Raji (cell line): ENCODE measurements around the gene HACD1.

ENCODE experiments used
- POLR2A ChIP-seq: IDR thresholded peaks from 2 replicates; pipeline ENCODE4 v1.6.1; 2011; ENCODE audit warnings: low read depth, low read length, control low read depth; ENCODE audit not compliant: insufficient read depth

The HACD1 gene

GRCh38 chr10:17607603-17608332, 9.4 kb downstream of the HACD1 start:
- no peak for TF ChIP-seq POLR2A

- TF ChIP-seq POLR2A = no peak
These were observed 10.1 kb downstream of the HACD1 start for GRCh38 chr10:17607060-17607459.

DNA sequence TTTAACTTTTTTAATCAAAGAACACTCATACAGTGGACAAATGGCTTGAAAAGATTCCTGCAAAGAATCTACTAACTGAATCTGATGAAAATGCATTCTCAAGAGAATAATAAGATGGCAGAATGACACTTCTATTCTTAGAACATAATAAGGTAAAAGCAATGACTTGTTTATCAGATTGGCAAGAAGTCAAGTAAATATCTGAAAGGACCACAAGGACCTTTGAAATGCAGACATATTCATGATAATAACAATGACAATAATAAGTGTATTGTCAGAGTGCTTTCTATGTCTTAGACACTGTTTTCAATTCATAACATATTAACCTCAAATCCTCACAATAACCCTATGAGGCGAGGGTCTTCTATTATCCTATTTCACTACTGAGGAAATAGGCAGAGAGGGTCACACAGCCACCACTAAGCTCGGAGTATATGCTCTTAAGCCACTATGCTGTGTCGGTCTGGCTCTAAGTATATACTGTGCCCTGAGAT, 10.6 kb downstream of the HACD1 start:
- TF ChIP-seq POLR2A = no peak

DNA sequence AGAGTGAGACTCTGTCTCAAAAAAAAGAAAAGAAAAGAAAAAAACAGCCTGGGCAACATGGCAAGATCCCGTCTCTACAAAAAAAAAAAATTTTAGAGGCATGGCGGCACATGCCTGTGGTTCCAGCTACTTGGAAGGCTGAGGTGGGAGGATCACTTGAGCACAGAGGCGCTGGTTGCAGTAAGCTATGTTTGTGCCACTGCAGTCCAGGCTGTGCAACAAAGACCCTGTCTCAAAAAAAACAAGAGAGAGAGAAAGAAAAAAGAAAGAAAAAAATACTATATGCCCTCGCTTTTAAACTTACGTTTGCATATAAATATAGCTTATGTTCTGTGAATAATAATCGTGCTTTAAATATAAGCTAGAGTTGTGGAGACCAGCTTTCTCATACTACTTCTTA, 11.2 kb downstream of the HACD1 start:
- no peak for TF ChIP-seq POLR2A

DNA sequence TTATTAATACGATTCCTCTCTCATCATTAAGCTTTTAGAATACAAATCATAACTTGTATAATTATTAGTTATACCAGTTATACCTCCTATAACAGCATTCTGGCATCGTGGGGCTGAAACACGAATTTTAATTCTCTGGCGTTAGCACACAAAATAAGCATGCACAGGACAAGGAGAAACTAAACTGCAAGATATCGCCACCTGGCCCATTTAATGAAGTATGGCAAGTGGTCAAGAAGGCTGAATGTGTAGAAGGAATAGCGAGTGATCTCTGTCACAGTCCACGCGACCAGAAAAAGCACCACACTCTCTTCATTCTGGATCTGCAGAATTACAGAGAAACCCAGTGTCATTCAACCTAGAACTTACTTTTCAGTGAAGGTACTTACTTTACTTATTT, 18.1 kb downstream of the HACD1 start:
- no peak for TF ChIP-seq POLR2A

- no peak for TF ChIP-seq POLR2A
These were observed 19.8 kb downstream of the HACD1 start for GRCh38 chr10:17597386-17597785.

GRCh38 chr10:17590969-17591645, 26.1 kb downstream of the HACD1 start:
- no peak for TF ChIP-seq POLR2A

- TF ChIP-seq POLR2A = no peak
These were observed 28.8 kb downstream of the HACD1 start for GRCh38 chr10:17588420-17588819.

- no peak for TF ChIP-seq POLR2A
These were observed 30.3 kb downstream of the HACD1 start for GRCh38 chr10:17586821-17587234.

DNA sequence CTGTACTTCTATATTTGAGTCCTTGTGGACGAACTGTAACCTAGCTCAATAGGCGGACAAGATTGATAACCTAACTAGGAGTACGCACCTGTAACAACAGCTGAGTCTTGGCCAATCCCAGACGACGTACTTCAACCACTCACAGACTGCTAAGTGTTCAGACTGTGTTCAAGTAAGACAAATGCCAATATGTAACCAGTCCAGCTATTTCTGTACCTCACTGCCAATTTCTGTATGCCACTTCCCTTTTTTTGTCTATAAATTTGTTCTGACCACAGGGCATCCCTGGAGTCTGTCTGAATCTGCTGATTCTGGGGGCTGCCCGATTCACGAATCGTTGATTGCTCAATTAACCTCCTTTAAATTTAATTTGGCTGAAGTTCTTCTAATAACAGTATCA, 32.2 kb downstream of the HACD1 start:
- TF ChIP-seq POLR2A = no peak

DNA sequence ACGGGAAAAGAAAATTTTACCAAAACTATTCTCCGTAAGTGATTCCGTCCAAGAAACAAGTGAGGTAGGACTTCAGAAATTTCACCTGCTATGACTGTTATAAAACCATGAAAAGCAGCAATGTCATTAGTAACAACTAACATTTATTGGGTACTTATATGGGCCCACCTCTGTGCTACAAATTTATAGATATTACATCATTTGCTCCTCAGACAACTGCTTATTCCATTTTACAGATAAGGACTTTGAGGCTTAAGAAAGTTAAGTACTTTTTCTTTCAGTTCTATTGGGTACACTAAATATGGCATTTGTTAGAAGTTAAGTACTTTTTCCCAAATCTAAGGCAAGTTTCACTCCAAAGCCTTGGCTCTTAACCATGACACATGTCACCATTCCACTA, 36.3 kb downstream of the HACD1 start:
- no peak for TF ChIP-seq POLR2A

- no peak for TF ChIP-seq POLR2A
These were observed 38.6 kb downstream of the HACD1 start for GRCh38 chr10:17578603-17579002.

DNA sequence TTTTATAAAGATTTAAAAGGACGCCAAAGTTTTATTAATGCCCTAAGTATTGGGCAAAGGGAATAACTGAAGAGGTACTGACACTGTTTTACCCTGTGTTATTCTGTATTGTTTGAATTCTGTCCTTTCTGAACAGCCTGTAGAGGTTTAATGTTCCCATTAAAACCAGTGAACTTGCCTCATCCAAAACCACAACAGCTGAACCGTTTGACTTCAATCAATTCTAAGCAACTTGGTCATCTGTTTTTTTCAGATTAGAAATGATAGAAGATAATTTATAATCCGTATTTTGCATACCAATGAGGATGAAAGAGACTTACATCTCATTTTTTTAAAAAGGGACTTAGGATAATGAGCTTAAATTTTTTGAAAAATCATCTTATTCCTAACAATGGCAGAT, 40.4 kb downstream of the HACD1 start:
- TF ChIP-seq POLR2A = no peak

DNA sequence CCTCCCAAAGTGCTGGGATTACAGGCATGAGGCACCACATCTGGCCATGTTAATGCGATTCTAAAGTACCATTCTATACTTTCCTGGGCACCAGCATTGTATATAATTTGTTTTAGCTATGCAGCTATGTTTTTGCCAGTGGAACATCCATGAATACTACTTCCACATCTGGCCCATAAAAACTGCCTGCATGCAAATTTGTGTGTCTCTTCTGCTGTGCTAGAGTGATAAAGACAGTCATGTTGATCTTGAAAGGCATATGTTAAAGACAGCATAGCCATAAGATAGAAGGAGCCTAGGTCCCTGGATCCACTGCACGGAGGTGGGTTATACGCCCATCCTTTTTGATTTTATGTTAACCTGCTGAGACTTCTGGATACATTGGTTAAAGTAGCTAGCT, 52.3 kb downstream of the HACD1 start:
- TF ChIP-seq POLR2A = no peak

GRCh38 chr10:17563452-17563851, 53.7 kb downstream of the HACD1 start:
- no peak for TF ChIP-seq POLR2A

DNA sequence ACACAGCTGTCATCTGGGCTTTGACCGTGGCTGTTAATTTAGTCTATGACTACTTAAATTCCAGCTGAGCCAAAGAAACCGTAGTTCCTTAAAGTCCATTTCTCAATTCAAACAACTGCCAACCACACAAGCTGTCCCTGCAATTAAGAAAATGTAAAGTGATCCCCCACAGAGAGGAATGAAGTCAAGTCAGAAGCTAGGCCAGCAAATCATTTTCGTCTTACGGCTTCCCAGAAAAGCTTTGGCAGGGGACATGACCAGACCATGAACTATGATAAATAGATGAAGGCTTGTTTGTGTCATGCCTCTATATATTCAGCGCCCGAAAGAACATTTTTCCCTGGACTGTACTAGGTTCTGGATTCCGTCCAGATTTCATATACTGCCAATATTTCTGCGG, 54.6 kb downstream of the HACD1 start:
- TF ChIP-seq POLR2A = no peak
